ENCODE measurements around the gene FYB1.

FYB1 gene

DNA sequence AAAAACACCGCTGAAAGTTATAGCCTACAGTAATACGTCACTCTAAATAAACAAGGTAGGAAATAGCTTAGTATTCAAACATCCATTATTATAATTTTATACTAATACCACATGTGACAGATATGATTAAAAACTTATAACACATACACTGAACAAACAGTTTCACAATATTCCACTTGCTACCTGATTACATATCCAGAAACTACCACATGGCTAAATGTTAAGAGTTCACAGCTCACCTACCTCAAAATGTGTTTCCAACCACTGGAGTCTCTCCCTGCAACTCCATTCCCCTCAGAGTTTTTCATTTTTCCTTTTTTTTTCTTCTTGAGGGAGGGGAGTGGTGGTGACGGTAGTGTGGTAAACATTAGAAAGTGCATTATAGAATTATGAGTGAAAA lies 157.3 kb downstream of the FYB1 start:
- H3K4me3 ChIP-seq (ENCODE audit: low read depth, low read length), result no peak overlapping the region
- no peaks in the 10 kb centered on the region for H3K27me3 ChIP-seq (ENCODE audit: control insufficient read depth, insufficient read depth, low read length)
- H3K36me3 ChIP-seq (ENCODE audit: control insufficient read depth, insufficient read depth, low read length), result no peaks in the 10 kb centered on the region
- no peaks in the 10 kb centered on the region for H3K4me1 ChIP-seq (ENCODE audit: control insufficient read depth, insufficient read depth, low read length)
- no peak overlapping the region for H3K9ac ChIP-seq (ENCODE audit: low read depth, low read length)
- H3K9me3 ChIP-seq (ENCODE audit: control insufficient read depth, insufficient read depth, low read length), result no peaks in the 10 kb centered on the region

DNA sequence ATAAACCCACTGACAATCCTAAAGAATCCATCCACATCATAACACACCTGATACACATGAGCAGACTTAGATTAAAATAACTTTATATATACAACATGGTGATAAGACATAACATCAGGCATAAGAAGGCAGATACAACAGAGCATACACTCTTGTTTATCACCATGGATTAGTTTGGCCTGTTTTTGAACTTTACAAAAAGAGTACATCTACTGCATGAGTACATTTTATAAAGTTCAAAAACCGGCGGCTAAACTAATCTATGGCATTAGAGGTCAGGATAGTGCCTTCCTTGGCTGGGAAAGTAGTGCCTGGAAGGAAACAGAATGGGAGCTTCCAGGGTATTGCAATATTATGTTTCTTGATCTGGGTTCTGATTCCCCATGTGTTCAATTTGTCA lies 160.3 kb downstream of the FYB1 start:
- Histone ChIP-seq H3K27me3 (ENCODE audit: control insufficient read depth, insufficient read depth, low read length) (no peaks in the 10 kb centered on the region), H3K4me1 (ENCODE audit: control insufficient read depth, insufficient read depth, low read length) (no peaks in the 10 kb centered on the region), H3K4me3 (ENCODE audit: low read depth, low read length) (no peak overlapping the region), H3K9me3 (ENCODE audit: control insufficient read depth, insufficient read depth, low read length) (no peaks in the 10 kb centered on the region), H3K36me3 (ENCODE audit: control insufficient read depth, insufficient read depth, low read length) (no peaks in the 10 kb centered on the region), H3K9ac (ENCODE audit: low read depth, low read length) (no peak overlapping the region)

DNA sequence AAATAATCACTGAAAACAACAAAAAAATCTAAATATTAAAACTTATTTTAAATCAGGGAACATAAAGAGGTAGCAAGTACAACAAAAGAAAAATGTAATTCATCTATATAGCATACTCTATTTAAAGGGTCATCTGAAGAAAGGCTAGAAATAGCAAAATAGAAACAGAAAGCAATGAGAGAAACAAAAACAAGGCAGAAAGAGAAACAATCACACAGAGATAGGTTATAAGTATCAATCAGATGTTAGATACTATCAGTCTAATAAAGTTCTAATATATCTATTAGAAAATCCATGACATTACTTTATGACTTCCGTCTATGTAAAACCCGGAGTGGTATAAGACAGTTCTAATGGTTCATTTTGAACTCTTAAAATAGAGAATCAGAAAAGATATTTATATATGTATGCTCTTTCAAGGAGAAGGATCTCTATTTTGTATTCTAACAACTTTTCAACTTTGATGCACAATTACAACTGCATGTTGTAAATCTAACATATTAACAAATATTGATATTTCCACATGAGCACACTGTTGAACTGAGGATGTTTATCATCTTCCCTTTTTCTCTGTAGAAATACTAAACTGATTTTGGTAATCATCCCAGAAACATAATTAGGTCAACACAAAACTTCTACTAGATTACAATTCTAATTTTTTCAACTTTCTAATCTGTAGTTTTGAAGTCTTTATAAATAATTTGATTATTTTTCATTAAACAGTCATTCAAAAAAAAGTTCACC lies 161.0 kb downstream of the FYB1 start:
- H3K4me3 ChIP-seq (ENCODE audit: low read depth, low read length), result no peak overlapping the region
- no peaks in the 10 kb centered on the region for H3K9me3 ChIP-seq (ENCODE audit: control insufficient read depth, insufficient read depth, low read length)
- no peaks in the 10 kb centered on the region for H3K36me3 ChIP-seq (ENCODE audit: control insufficient read depth, insufficient read depth, low read length)
- H3K9ac ChIP-seq (ENCODE audit: low read depth, low read length), result no peak overlapping the region
- no peaks in the 10 kb centered on the region for H3K4me1 ChIP-seq (ENCODE audit: control insufficient read depth, insufficient read depth, low read length)
- H3K27me3 ChIP-seq (ENCODE audit: control insufficient read depth, insufficient read depth, low read length), result no peaks in the 10 kb centered on the region

DNA sequence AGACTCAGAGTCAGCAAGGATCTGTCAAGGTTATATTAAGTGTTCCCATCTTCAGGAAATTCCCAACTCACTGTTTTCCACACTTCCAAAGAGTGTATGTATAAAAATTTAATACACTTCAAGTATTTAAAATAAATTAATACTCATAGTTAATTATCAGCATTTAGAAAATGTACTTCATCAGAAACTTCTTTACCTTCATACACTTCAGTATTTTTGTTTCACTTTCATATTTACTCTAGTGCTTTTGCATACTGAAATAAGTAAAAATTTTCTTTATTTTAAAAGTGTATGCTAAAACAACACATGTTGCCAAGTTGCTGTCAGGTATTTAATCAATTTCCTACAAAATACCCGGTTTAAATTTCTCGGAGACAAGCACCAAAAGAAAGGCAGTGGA lies 161.6 kb downstream of the FYB1 start:
- Histone ChIP-seq H3K9ac (ENCODE audit: low read depth, low read length) (no peak overlapping the region), H3K4me1 (ENCODE audit: control insufficient read depth, insufficient read depth, low read length) (no peaks in the 10 kb centered on the region), H3K27me3 (ENCODE audit: control insufficient read depth, insufficient read depth, low read length) (no peaks in the 10 kb centered on the region), H3K36me3 (ENCODE audit: control insufficient read depth, insufficient read depth, low read length) (no peaks in the 10 kb centered on the region), H3K4me3 (ENCODE audit: low read depth, low read length) (no peak overlapping the region), H3K9me3 (ENCODE audit: control insufficient read depth, insufficient read depth, low read length) (no peaks in the 10 kb centered on the region)

DNA sequence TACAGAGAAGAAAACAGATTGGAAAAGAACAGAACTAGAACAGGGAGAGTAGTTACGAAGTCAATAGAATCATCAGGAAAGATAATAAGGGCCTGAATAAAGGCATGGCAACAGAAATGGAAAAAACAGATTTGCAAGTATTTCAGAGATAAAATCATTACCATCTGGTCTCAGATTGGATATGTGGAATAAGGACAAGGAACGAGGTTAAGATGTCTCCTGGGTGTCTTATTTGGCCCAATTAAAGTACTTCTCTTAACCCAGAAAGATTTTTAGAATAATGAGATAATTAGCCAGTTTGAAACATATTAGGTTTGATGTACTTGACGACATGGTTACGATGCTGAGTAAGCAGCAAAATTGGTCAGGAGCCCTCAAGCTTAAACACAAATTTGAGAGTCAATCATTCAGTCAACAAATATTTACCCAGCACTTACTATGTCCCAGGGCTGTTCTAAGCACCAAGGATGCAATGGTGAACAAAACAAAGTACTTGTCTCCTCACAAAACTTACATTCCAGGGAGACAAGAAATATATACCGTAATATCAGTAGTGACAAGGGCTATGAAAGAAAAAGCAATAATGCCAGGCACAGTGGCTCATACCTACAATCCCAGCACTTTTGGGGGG lies 163.5 kb downstream of the FYB1 start:
- Histone ChIP-seq H3K9ac (ENCODE audit: low read depth, low read length) (no peak overlapping the region), H3K9me3 (ENCODE audit: control insufficient read depth, insufficient read depth, low read length) (no peaks in the 10 kb centered on the region), H3K4me3 (ENCODE audit: low read depth, low read length) (no peak overlapping the region), H3K36me3 (ENCODE audit: control insufficient read depth, insufficient read depth, low read length) (no peaks in the 10 kb centered on the region), H3K27me3 (ENCODE audit: control insufficient read depth, insufficient read depth, low read length) (no peaks in the 10 kb centered on the region), H3K4me1 (ENCODE audit: control insufficient read depth, insufficient read depth, low read length) (no peaks in the 10 kb centered on the region)

Measured in iPS-15b (cell line).